ENCODE data around the gene PPP2R5E.

Gene PPP2R5E

GRCh38 chr14:63432888-63433552, 110.2 kb downstream of the PPP2R5E start:
- TF ChIP-seq, protein P1, sequence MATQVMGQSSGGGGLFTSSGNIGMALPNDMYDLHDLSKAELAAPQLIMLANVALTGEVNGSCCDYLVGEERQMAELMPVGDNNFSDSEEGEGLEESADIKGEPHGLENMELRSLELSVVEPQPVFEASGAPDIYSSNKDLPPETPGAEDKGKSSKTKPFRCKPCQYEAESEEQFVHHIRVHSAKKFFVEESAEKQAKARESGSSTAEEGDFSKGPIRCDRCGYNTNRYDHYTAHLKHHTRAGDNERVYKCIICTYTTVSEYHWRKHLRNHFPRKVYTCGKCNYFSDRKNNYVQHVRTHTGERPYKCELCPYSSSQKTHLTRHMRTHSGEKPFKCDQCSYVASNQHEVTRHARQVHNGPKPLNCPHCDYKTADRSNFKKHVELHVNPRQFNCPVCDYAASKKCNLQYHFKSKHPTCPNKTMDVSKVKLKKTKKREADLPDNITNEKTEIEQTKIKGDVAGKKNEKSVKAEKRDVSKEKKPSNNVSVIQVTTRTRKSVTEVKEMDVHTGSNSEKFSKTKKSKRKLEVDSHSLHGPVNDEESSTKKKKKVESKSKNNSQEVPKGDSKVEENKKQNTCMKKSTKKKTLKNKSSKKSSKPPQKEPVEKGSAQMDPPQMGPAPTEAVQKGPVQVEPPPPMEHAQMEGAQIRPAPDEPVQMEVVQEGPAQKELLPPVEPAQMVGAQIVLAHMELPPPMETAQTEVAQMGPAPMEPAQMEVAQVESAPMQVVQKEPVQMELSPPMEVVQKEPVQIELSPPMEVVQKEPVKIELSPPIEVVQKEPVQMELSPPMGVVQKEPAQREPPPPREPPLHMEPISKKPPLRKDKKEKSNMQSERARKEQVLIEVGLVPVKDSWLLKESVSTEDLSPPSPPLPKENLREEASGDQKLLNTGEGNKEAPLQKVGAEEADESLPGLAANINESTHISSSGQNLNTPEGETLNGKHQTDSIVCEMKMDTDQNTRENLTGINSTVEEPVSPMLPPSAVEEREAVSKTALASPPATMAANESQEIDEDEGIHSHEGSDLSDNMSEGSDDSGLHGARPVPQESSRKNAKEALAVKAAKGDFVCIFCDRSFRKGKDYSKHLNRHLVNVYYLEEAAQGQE (IDR thresholded peaks at IDR 0.05; ENCODE audit: insufficient read depth in 1 of 2, low read depth in 2 of 2, low read length in 2 of 2), result no peak
- no peak for TF ChIP-seq TAF1 (IDR thresholded peaks at IDR 0.05; ENCODE audit: borderline replicate concordance, insufficient read depth, low read length)
- no peak for TF ChIP-seq SIN3A (IDR thresholded peaks at IDR 0.05; ENCODE audit: borderline replicate concordance, insufficient read depth, low read length)
- TF ChIP-seq POLR2AphosphoS5 (IDR thresholded peaks at IDR 0.05; ENCODE audit: low read depth, low read length), result no peak
- no peak for TF ChIP-seq FOXP2 (optimal IDR thresholded peaks at IDR 0.05; ENCODE audit: borderline replicate concordance, extremely low read depth, extremely low read length, insufficient read depth)

- TF ChIP-seq FOXP2 (optimal IDR thresholded peaks at IDR 0.05; ENCODE audit: borderline replicate concordance, extremely low read depth, extremely low read length, insufficient read depth) (no peak), POLR2AphosphoS5 (IDR thresholded peaks at IDR 0.05; ENCODE audit: low read depth, low read length) (no peak), TAF1 (IDR thresholded peaks at IDR 0.05; ENCODE audit: borderline replicate concordance, insufficient read depth, low read length) (no peak)
- TF ChIP-seq, protein P1 (IDR thresholded peaks at IDR 0.05; ENCODE audit: insufficient read depth in 1 of 2, low read depth in 2 of 2, low read length in 2 of 2), result no peak
Observed at GRCh38 chr14:63432228-63432627, 110.9 kb downstream of the PPP2R5E start.

GRCh38 chr14:63431466-63431865, 111.7 kb downstream of the PPP2R5E start:
- TF ChIP-seq FOXP2 (optimal IDR thresholded peaks at IDR 0.05; ENCODE audit: borderline replicate concordance, extremely low read depth, extremely low read length, insufficient read depth) (no peak), TAF1 (IDR thresholded peaks at IDR 0.05; ENCODE audit: borderline replicate concordance, insufficient read depth, low read length) (no peak), SIN3A (IDR thresholded peaks at IDR 0.05; ENCODE audit: borderline replicate concordance, insufficient read depth, low read length) (no peak), POLR2AphosphoS5 (IDR thresholded peaks at IDR 0.05; ENCODE audit: low read depth, low read length) (no peak)
- TF ChIP-seq, protein P1 (IDR thresholded peaks at IDR 0.05; ENCODE audit: insufficient read depth in 1 of 2, low read depth in 2 of 2, low read length in 2 of 2), result no peak

- no peak for TF ChIP-seq TAF1 (IDR thresholded peaks at IDR 0.05; ENCODE audit: borderline replicate concordance, insufficient read depth, low read length)
- TF ChIP-seq SIN3A (IDR thresholded peaks at IDR 0.05; ENCODE audit: borderline replicate concordance, insufficient read depth, low read length), result no peak
- no peak for TF ChIP-seq POLR2AphosphoS5 (IDR thresholded peaks at IDR 0.05; ENCODE audit: low read depth, low read length)
- TF ChIP-seq, protein P1 (IDR thresholded peaks at IDR 0.05; ENCODE audit: insufficient read depth in 1 of 2, low read depth in 2 of 2, low read length in 2 of 2), result no peak
- TF ChIP-seq FOXP2 (optimal IDR thresholded peaks at IDR 0.05; ENCODE audit: borderline replicate concordance, extremely low read depth, extremely low read length, insufficient read depth), result no peak
Observed at GRCh38 chr14:63428486-63428885, 114.7 kb downstream of the PPP2R5E start.
